Astrocyte (in vitro differentiated cells and primary cell): ENCODE results near the gene MAGI1.

ENCODE experiments used
- EZH2 ChIP-seq: IDR thresholded peaks from 2 replicates; pipeline ENCODE4 v1.6.1; 2012; ENCODE audit warnings: mild to moderate bottlenecking, low read length, inconsistent platforms; ENCODE audit not compliant: insufficient read depth
- TF ChIP-seq, protein P1 (sequence below): IDR thresholded peaks from 2 replicates; pipeline ENCODE4 v1.5.1; 2011; ENCODE audit warnings: low read depth, mild to moderate bottlenecking, inconsistent platforms, low read length, moderate library complexity; ENCODE audit not compliant: insufficient read depth

DNA sequence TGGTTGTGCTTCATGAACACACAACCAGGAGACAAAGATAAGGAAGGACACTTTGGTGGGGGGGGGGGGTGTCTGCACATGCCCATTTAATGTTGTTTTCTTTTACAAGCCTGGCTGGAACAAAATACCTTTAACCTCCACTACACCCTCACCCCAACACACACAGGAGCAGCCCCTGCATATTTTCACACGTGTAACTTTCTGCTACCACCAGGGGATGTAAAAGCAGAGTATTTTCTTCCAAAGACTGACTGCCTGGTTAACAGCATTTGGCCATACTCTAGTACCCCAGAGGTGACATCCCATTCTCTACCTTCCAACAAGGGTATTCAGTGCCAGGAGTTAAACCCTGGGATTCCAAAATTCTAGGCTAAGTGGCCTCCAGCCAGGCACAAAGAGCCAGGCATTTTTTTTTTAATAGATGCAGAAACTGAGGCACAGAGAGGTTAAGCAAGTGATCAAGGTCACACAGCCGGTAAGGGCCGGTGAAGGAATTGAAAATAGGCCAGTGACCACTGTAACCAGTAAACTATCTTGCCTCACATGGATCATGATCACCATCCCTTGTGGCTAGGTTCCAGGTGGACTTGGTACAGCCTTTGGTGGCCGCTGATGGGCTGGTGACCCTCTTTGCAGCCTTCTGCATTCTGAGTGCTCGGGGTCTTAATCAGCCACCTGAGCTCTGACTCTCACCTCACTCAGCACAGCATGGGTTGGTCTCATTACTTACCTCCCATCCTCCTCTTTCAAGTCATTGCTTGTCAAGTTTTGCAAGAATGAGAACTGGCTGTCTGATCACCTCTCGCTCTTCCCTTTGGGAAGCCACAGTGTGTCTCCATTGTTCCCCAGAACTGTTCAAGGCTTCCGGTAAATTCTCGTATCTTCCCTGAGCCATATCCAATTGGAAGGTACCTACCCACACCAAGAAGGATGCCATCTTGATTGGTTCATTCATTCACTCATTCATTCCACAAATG lies 20.4 kb downstream of the MAGI1 start:
- TF ChIP-seq EZH2: no peak
- TF ChIP-seq, protein P1, sequence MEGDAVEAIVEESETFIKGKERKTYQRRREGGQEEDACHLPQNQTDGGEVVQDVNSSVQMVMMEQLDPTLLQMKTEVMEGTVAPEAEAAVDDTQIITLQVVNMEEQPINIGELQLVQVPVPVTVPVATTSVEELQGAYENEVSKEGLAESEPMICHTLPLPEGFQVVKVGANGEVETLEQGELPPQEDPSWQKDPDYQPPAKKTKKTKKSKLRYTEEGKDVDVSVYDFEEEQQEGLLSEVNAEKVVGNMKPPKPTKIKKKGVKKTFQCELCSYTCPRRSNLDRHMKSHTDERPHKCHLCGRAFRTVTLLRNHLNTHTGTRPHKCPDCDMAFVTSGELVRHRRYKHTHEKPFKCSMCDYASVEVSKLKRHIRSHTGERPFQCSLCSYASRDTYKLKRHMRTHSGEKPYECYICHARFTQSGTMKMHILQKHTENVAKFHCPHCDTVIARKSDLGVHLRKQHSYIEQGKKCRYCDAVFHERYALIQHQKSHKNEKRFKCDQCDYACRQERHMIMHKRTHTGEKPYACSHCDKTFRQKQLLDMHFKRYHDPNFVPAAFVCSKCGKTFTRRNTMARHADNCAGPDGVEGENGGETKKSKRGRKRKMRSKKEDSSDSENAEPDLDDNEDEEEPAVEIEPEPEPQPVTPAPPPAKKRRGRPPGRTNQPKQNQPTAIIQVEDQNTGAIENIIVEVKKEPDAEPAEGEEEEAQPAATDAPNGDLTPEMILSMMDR: no peak
